DOHH2 (cell line): ENCODE results near the gene ARHGAP19.

Source experiments
- EZH2phosphoT487 ChIP-seq: fragments of 200-600 bp; sonication (generic); IDR thresholded peaks from 2 replicates; pipeline ENCODE4 v1.6.1; 2017; ENCODE audit warnings: borderline replicate concordance, mild to moderate bottlenecking, antibody characterized with exemption, low read length, moderate library complexity, mixed read lengths
- TF ChIP-seq, protein P1 (sequence below): fragments of 200-600 bp; sonication (generic); IDR thresholded peaks from one replicate; pipeline ENCODE4 v1.5.1; 2014; ENCODE audit warnings: antibody characterized with exemption, mild to moderate bottlenecking, low read depth, low read length; ENCODE audit not compliant: poor library complexity, severe bottlenecking

GRCh38 chr10:97179731-97180362 lies 112.6 kb downstream of the ARHGAP19 start:
- TF ChIP-seq, protein P1, sequence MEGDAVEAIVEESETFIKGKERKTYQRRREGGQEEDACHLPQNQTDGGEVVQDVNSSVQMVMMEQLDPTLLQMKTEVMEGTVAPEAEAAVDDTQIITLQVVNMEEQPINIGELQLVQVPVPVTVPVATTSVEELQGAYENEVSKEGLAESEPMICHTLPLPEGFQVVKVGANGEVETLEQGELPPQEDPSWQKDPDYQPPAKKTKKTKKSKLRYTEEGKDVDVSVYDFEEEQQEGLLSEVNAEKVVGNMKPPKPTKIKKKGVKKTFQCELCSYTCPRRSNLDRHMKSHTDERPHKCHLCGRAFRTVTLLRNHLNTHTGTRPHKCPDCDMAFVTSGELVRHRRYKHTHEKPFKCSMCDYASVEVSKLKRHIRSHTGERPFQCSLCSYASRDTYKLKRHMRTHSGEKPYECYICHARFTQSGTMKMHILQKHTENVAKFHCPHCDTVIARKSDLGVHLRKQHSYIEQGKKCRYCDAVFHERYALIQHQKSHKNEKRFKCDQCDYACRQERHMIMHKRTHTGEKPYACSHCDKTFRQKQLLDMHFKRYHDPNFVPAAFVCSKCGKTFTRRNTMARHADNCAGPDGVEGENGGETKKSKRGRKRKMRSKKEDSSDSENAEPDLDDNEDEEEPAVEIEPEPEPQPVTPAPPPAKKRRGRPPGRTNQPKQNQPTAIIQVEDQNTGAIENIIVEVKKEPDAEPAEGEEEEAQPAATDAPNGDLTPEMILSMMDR = no peak
- TF ChIP-seq EZH2phosphoT487 = no peak
